Left lung (tissue), 10 donors: ENCODE data around the gene TPST2. TPM values are rescaled to one million over a fixed set of nuclear protein-coding genes. Genes with fewer than 3 reads are reported as not detected.

Experiments used
- ATAC-seq: fragments of 200-7000 bp; cut with Tn5 transposase; one replicate; pipeline ENCODE4 v1.9.1; 2020; ENCODE audit warnings: moderate library complexity
- DNase-seq, 4 donors: peaks; one replicate each; pipeline ENCODE4 v3.0.0-alpha.2; 2013 to 2020
- H3K27ac ChIP-seq, 2 donors: fragments of 200-600 bp; sonication (generic) in 1 of 2; one replicate each; pipeline versions ENCODE4 v1.5.0 to v1.8.0; 2020 to 2021
- H3K27me3 ChIP-seq, 2 donors: fragments of 200-600 bp; sonication (generic) in 1 of 2; one replicate each; pipeline versions ENCODE4 v1.5.0 to v1.8.0; 2020 to 2021
- H3K36me3 ChIP-seq, 2 donors: fragments of 200-600 bp; sonication (generic) in 1 of 2; one replicate each; pipeline versions ENCODE4 v1.5.0 to v1.8.0; 2020 to 2021
- H3K4me1 ChIP-seq, 2 donors: fragments of 200-600 bp; one replicate each; pipeline ENCODE4 v1.8.0; 2021
- H3K4me3 ChIP-seq, 2 donors: fragments of 200-600 bp; sonication (generic) in 1 of 2; one replicate each; pipeline versions ENCODE4 v1.5.0 to v1.8.0; 2020 to 2021; ENCODE audit warnings: mild to moderate bottlenecking in 1 of 2
- H3K9me3 ChIP-seq, 2 donors: fragments of 200-600 bp; sonication (generic) in 1 of 2; one replicate each; pipeline versions ENCODE4 v1.5.0 to v1.8.0; 2020 to 2021
- intact Hi-C, 2 donors: fragments of 100-400 bp; cut with DNase I; formaldehyde crosslinking; loops; one replicate each; pipeline versions ENCODE4 v1.11.2 to v1.14.2; 2022
- polyA plus RNA-seq, 6 donors: library from polyadenylated mRNA; unstranded; fragments of 120-200 nt; gene quantifications; one replicate each; pipeline ENCODE4 v1.2.1, GENCODE V29; 2013; ENCODE audit not compliant: insufficient read length in 6 of 6
- total RNA-seq, 2 donors: library from RNA; stranded (reverse); fragmentation: NEBNext Ultra II Directional; extraction: Animal tissue kit (Norgen Biotek cat#: 25700); gene quantifications; one replicate each; pipeline ENCODE4 v1.2.1, GENCODE V29; 2021
- TF ChIP-seq, protein P1 (sequence below), 2 donors: fragments of 200-600 bp; sonication (generic) in 1 of 2; IDR thresholded peaks; one replicate each; pipeline versions ENCODE4 v1.5.0 to v1.8.0; 2021; ENCODE audit warnings: antibody characterized with exemption in 2 of 2
- donor health status: DM: no; HTN: yes; CAD: no.
- donor health status: DM: no; HTN: no; CAD: no.

TPST2 gene
- total and polyA plus RNA-seq, 8 donors, result 23.3 to 69.0 (median 29.0) TPM

DNA sequence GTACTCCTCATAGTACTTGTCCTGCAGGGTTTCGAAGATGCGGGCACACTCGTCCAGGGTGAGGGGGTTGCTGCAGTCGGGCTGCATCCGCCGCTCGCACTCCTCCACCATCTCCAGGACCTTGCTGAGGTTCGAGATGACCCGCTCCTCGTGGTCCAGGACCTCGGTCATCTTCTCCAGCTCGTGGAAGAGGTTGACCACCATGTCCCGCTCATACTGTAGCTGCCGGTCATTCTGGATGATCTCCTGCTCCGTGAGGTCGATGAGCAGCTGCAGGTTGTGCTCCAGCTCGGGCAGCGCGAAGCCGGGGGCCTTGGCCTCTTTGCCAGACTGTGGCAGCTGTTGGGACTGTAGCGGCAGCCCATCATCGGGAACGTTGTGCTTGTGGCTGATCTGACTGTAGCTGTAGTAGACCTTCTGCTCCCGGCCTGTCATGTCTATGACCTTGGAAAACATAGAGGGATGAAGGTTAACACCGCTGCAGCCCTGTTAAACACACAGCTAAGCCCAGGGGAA is 90.7 kb downstream of the TPST2 start:
- peaks cover 4 to 17% of the 10 kb centered on the region in 2 donors for H3K4me1 ChIP-seq
- no peaks in the 10 kb centered on the region for H3K27me3 ChIP-seq
- DNase-seq (no peak), ATAC-seq (no peak)
- intact Hi-C loops, result no loop called here
- TF ChIP-seq, protein P1, sequence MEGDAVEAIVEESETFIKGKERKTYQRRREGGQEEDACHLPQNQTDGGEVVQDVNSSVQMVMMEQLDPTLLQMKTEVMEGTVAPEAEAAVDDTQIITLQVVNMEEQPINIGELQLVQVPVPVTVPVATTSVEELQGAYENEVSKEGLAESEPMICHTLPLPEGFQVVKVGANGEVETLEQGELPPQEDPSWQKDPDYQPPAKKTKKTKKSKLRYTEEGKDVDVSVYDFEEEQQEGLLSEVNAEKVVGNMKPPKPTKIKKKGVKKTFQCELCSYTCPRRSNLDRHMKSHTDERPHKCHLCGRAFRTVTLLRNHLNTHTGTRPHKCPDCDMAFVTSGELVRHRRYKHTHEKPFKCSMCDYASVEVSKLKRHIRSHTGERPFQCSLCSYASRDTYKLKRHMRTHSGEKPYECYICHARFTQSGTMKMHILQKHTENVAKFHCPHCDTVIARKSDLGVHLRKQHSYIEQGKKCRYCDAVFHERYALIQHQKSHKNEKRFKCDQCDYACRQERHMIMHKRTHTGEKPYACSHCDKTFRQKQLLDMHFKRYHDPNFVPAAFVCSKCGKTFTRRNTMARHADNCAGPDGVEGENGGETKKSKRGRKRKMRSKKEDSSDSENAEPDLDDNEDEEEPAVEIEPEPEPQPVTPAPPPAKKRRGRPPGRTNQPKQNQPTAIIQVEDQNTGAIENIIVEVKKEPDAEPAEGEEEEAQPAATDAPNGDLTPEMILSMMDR (IDR thresholded peaks at IDR 0.05), result no peak
- no peak overlapping the region for H3K4me3 ChIP-seq
- peaks cover 0 to 100% of the 10 kb centered on the region in 2 donors for H3K36me3 ChIP-seq
- no peaks in the 10 kb centered on the region for H3K9me3 ChIP-seq
- no peak overlapping the region for H3K27ac ChIP-seq

DNA sequence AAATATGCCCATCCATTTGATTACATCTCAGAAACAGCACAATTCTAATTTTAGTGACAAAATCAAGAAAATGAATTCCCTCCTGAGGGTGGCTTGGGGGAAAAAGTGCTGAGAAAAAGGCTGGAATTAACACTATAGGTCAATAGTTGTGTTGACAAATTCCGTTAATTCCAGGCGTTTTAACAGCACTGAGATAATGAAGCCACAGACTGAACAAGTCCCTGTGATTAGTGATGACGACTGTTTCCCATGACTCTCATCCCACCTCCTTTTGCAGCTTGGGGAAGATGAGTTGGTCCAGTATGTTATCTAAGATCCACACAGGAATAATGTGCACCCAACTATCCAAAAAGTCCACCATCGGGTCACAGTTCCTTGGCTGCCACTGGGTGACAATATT is 93.5 kb downstream of the TPST2 start:
- H3K27me3 ChIP-seq, result no peaks in the 10 kb centered on the region
- H3K4me3 ChIP-seq, result no peak overlapping the region
- peaks cover 0 to 100% of the 10 kb centered on the region in 2 donors for H3K36me3 ChIP-seq
- intact Hi-C loops, result no loop called here
- H3K27ac ChIP-seq, result no peak overlapping the region
- H3K9me3 ChIP-seq, result no peaks in the 10 kb centered on the region
- DNase-seq (no peak), ATAC-seq (no peak)
- TF ChIP-seq, protein P1 (IDR thresholded peaks at IDR 0.05), result no peak
- no peaks in the 10 kb centered on the region for H3K4me1 ChIP-seq

DNA sequence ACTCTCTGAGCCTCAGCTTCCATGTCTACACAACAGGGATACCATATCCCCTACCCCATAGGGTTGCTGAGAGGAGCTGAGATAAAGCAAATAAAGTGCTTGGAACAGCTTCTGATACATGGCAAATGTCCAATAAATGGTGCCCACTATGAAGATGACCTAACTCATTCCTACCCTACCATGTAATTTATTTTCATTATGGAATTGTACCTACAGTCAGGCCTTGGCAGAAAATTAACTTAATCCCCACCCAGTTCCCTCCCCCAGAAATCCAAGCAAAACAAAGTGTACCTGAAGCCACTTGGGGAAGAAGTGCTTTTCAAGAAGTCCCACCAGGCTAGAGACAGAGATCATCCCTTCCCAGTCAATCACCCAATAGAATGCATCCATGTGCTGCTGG is 95.4 kb downstream of the TPST2 start:
- H3K9me3 ChIP-seq, result no peaks in the 10 kb centered on the region
- TF ChIP-seq, protein P1 (IDR thresholded peaks at IDR 0.05), result no peak
- no peaks in the 10 kb centered on the region for H3K4me1 ChIP-seq
- H3K27me3 ChIP-seq, result no peaks in the 10 kb centered on the region
- no peak overlapping the region for H3K27ac ChIP-seq
- ATAC-seq, result no peak
- H3K4me3 ChIP-seq, result no peak overlapping the region
- no peak for DNase-seq
- peaks cover 0 to 100% of the 10 kb centered on the region in 2 donors for H3K36me3 ChIP-seq
- intact Hi-C loops, result no loop called here

DNA sequence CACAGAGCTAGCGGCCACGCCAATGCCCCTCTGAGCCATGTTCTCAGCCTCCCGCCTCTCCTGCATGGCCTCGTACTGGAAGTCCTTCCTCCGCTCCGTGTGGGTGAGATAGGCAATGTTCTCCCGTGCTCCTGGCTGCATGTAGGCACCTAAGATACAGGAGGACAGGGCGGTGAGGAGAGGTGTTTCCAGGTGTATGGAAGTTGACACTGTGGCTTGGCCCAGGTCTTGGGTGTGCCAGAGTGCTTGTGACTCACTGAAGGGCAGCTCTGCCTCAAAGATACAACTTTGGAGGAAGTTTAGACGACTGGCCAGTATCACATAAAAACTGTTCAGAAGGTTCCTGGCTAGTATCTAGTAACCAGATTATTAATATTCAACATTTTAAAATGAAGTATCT is 97.7 kb downstream of the TPST2 start:
- H3K9me3 ChIP-seq, result no peaks in the 10 kb centered on the region
- H3K36me3 ChIP-seq, result peaks cover 0 to 100% of the 10 kb centered on the region in 2 donors
- no peaks in the 10 kb centered on the region for H3K4me1 ChIP-seq
- DNase-seq (no peak), ATAC-seq (no peak)
- no peaks in the 10 kb centered on the region for H3K27me3 ChIP-seq
- H3K4me3 ChIP-seq, result no peak overlapping the region
- intact Hi-C loops, result no loop called here
- no peak overlapping the region for H3K27ac ChIP-seq
- TF ChIP-seq, protein P1 (IDR thresholded peaks at IDR 0.05), result no peak

DNA sequence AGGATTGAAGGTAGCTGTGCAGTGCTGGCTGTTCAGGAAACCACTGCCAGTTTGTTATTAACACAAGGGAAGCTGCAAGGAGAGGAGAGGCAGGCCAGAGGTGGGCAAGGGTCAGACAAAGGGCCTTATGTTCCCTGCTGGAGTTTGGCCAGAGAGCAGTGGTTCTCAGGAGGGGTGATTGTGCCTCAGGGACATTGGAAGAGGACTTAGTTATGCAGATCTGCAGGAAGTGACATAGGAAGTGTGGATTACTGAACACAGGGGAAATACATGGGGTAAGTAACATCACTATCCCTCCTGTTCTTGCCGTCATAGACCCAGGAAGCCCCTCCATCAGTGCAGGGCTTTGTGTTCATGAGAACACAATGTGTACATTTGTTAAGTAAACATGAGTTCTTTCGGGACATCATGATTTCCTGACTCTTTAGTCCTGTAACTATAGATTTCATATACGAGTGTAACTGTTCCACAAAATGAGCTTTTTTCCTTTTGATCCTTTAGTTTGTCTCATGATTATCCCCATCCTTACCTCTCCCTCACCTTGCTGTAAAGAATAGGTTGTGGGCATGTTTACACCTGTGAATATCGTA is 100.4 kb downstream of the TPST2 start:
- TF ChIP-seq, protein P1 (IDR thresholded peaks at IDR 0.05), result no peak
- Histone ChIP-seq H3K27me3 (no peaks in the 10 kb centered on the region), H3K27ac (no peak overlapping the region), H3K4me3 (no peak overlapping the region), H3K36me3 (peaks cover 0 to 80% of the 10 kb centered on the region in 2 donors), H3K9me3 (no peaks in the 10 kb centered on the region), H3K4me1 (peaks cover 1 to 18% of the 10 kb centered on the region in 2 donors)
- DNase-seq (no peak), ATAC-seq (no peak)
- intact Hi-C loops, result no loop called here
